H9 (cell line): ENCODE data around the gene MPPE1. TPM values are rescaled to one million over a fixed set of nuclear protein-coding genes. Genes with fewer than 3 reads are reported as not detected.

Experiments
- DNase-seq: peaks from one replicate; pipeline ENCODE4 v3.0.0-alpha.2; 2017
- H2AFZ ChIP-seq: one replicate; pipeline ENCODE4 v1.6.1; 2013; ENCODE audit warnings: mild to moderate bottlenecking, low read length, control low read depth, moderate library complexity
- H2AK5ac ChIP-seq: 2 replicates; pipeline ENCODE4 v1.6.1; 2013; ENCODE audit warnings: low read length, control low read depth, mixed read lengths; ENCODE audit not compliant: insufficient read length
- H2BK120ac ChIP-seq: one replicate; pipeline ENCODE4 v1.6.1; 2013; ENCODE audit warnings: low read depth, mild to moderate bottlenecking, low read length, control low read depth, inconsistent platforms; ENCODE audit not compliant: poor library complexity, severe bottlenecking
- H2BK12ac ChIP-seq: 2 replicates; pipeline ENCODE4 v1.6.1; 2013; ENCODE audit warnings: low read length, control low read depth, mixed read lengths, low read depth; ENCODE audit not compliant: insufficient read length
- H2BK15ac ChIP-seq: 2 replicates; pipeline ENCODE4 v1.6.1; 2013; ENCODE audit warnings: low read depth, low read length, control low read depth
- H2BK20ac ChIP-seq: one replicate; pipeline ENCODE4 v1.6.1; 2013; ENCODE audit warnings: low read depth, mild to moderate bottlenecking, low read length, control low read depth, inconsistent platforms; ENCODE audit not compliant: poor library complexity, severe bottlenecking
- H2BK5ac ChIP-seq: 2 replicates; pipeline ENCODE4 v1.6.1; 2013; ENCODE audit warnings: low read length, control low read depth, mixed read lengths; ENCODE audit not compliant: insufficient read length
- H3K14ac ChIP-seq: 2 replicates; pipeline ENCODE4 v1.6.1; 2013; ENCODE audit warnings: low read length, control low read depth; ENCODE audit not compliant: insufficient read depth
- H3K18ac ChIP-seq: 2 replicates; pipeline ENCODE4 v1.6.1; 2013; ENCODE audit warnings: low read depth, mild to moderate bottlenecking, mixed read lengths, low read length, control low read depth; ENCODE audit not compliant: insufficient read length
- H3K23ac ChIP-seq: 2 replicates; pipeline ENCODE4 v1.6.1; 2013; ENCODE audit warnings: low read length, control low read depth, mixed read lengths, low read depth; ENCODE audit not compliant: insufficient read length
- H3K23me2 ChIP-seq: 2 replicates; pipeline ENCODE4 v1.6.1; 2013; ENCODE audit warnings: low read depth, mild to moderate bottlenecking, mixed read lengths, low read length, control low read depth; ENCODE audit not compliant: insufficient read length, poor library complexity, severe bottlenecking
- H3K27ac ChIP-seq: 2 replicates; pipeline ENCODE4 v1.5.1; 2013; ENCODE audit warnings: low read length, control low read depth, mixed read lengths, low read depth; ENCODE audit not compliant: insufficient read length
- H3K27me3 ChIP-seq: 2 replicates; pipeline ENCODE4 v1.6.1; 2013; ENCODE audit warnings: low read length, control low read depth, inconsistent platforms; ENCODE audit not compliant: insufficient read depth
- H3K4ac ChIP-seq: 2 replicates; pipeline ENCODE4 v1.6.1; 2013; ENCODE audit warnings: low read depth, mild to moderate bottlenecking, control low read depth, inconsistent platforms, low read length, moderate library complexity
- H3K4me1 ChIP-seq: 2 replicates; pipeline ENCODE4 v1.6.1; 2013; ENCODE audit warnings: low read length, control low read depth, inconsistent platforms; ENCODE audit not compliant: insufficient read depth
- H3K4me2 ChIP-seq: 2 replicates; pipeline ENCODE4 v1.6.1; 2013; ENCODE audit warnings: low read length, control low read depth, mixed read lengths; ENCODE audit not compliant: insufficient read length, insufficient read depth
- H3K56ac ChIP-seq: 2 replicates; pipeline ENCODE4 v1.6.1; 2013; ENCODE audit warnings: low read depth, mild to moderate bottlenecking, mixed read lengths, low read length, control low read depth; ENCODE audit not compliant: insufficient read length
- H3K79me1 ChIP-seq: 2 replicates; pipeline ENCODE4 v1.6.1; 2013; ENCODE audit warnings: low read depth, mild to moderate bottlenecking, moderate library complexity, low read length, control low read depth, inconsistent platforms; ENCODE audit not compliant: insufficient read depth, poor library complexity, severe bottlenecking
- H3K79me2 ChIP-seq: 2 replicates; pipeline ENCODE4 v1.6.1; 2013; ENCODE audit warnings: low read length, control low read depth, inconsistent platforms; ENCODE audit not compliant: insufficient read depth
- H3K9ac ChIP-seq: 2 replicates; pipeline ENCODE4 v1.6.1; 2013; ENCODE audit warnings: low read length, control low read depth, mixed read lengths; ENCODE audit not compliant: insufficient read length; ENCODE audit errors: extremely low read depth
- H3K9me3 ChIP-seq: one replicate; pipeline ENCODE4 v1.6.1; 2013; ENCODE audit warnings: low read depth, low read length, inconsistent platforms; ENCODE audit not compliant: control insufficient read depth
- H3T11ph ChIP-seq: one replicate; pipeline ENCODE4 v1.6.1; 2013; ENCODE audit warnings: mild to moderate bottlenecking, low read length, control low read depth, inconsistent platforms
- H4K20me1 ChIP-seq: one replicate; pipeline ENCODE4 v1.6.1; 2013; ENCODE audit not compliant: control insufficient read depth, insufficient read length, insufficient read depth
- H4K5ac ChIP-seq: 2 replicates; pipeline ENCODE4 v1.6.1; 2013; ENCODE audit warnings: low read depth, mild to moderate bottlenecking, mixed read lengths, low read length, control low read depth; ENCODE audit not compliant: insufficient read length
- H4K8ac ChIP-seq: replicated peaks from 2 replicates; pipeline ENCODE4 v1.6.1; 2013; ENCODE audit warnings: low read length, control low read depth, mixed read lengths, low read depth; ENCODE audit not compliant: insufficient read length
- H4K91ac ChIP-seq: 2 replicates; pipeline ENCODE4 v1.6.1; 2013; ENCODE audit warnings: low read depth, mild to moderate bottlenecking, moderate library complexity, mixed read lengths, low read length, control low read depth; ENCODE audit not compliant: insufficient read length
- H3K27ac Mint-ChIP-seq, 3 experiments: 2 replicates in 2 of 3; 3 replicates in 1 of 3; pipeline ENCODE4 v1.8.0; 2020 to 2021; ENCODE audit warnings: mixed read lengths in 3 of 3, mild to moderate bottlenecking in 1 of 3, moderate library complexity in 1 of 3
- H3K27me3 Mint-ChIP-seq: 2 replicates; pipeline ENCODE4 v1.8.0; 2021; ENCODE audit warnings: low read depth, mild to moderate bottlenecking, moderate library complexity, mixed read lengths
- H3K36me3 Mint-ChIP-seq, 3 experiments: 2 replicates in 2 of 3; 3 replicates in 1 of 3; pipeline ENCODE4 v1.8.0; 2020 to 2021; ENCODE audit warnings: low read depth in 3 of 3, mixed read lengths in 3 of 3; ENCODE audit not compliant: insufficient read depth in 1 of 3
- H3K4me1 Mint-ChIP-seq, 2 experiments: 2 replicates each; pipeline ENCODE4 v1.8.0; 2020; ENCODE audit warnings: mixed read lengths in 2 of 2
- H3K4me3 Mint-ChIP-seq, 2 experiments: 2 replicates in 1 of 2; 3 replicates in 1 of 2; pipeline ENCODE4 v1.8.0; 2020 to 2021; ENCODE audit warnings: mild to moderate bottlenecking in 2 of 2, mixed read lengths in 2 of 2, moderate library complexity in 1 of 2
- H3K9me3 Mint-ChIP-seq, 2 experiments: 2 replicates in 1 of 2; 3 replicates in 1 of 2; pipeline ENCODE4 v1.8.0; 2020; ENCODE audit warnings: mild to moderate bottlenecking in 2 of 2, mixed read lengths in 2 of 2, moderate library complexity in 1 of 2
- WGBS: extraction: QIAGEN DNeasy Blood & Tissue Kit; methylation state at CpG from one replicate; pipeline ENCODE4 v1.1.7; 2013; ENCODE audit warnings: missing lambda C conversion rate, low lambda C conversion rate, mixed read lengths; ENCODE audit not compliant: insufficient read length; ENCODE audit errors: extremely low coverage; 5-methylcytosine and 5-hydroxymethylcytosine counted together
- total RNA-seq: library from RNA; stranded (reverse); gene quantifications from 2 replicates; pipeline ENCODE4 v1.2.1, GENCODE V29; 2021
- TF ChIP-seq, protein P1 (sequence below): fragments of 200-600 bp; sonication (generic); conservative IDR thresholded peaks from 3 replicates; pipeline ENCODE4 v1.8.0; 2021; ENCODE audit warnings: antibody characterized with exemption, mild to moderate bottlenecking

Gene MPPE1
- total RNA-seq, 1 experiment from 2014 or later: 13.2 TPM

DNA sequence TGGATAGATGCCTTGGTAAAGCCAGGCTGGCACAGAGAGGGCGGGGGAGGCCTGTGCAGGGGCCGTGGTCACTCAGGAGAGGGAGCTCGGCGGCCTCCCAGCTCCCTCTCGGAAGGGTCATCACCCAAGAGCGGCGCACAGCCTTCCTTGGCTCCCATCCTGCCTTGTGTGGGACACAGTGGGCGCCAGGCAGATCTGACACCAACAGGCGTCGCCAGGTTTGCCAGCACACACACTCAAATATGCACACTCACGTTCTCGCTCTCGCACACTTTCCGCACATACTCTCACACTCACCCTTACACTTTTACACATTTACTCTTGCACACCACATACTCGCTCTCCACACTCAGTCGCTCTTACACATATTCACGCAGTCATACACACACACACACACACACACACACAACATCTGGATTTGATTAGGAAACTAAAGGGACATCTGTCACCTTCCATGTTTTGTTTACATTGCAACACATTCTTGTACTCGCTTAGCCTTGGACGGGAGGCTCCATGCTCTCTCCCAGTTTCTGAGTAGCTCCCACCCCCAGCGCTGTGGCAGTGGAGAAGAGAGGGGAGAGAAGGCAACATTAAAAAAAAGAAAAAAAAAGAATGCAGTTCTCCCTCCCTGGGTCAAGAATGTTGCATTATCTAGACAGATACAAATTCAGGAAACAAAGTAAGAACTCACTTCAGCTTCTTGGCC lies 46.4 kb downstream of the MPPE1 start:
- Histone ChIP-seq H3K56ac (no peak overlapping the region), H4K5ac (no peak overlapping the region), H3K9ac (no peak overlapping the region), H2BK5ac (no peak overlapping the region), H3K23ac (no peak overlapping the region), H3K18ac (no peak overlapping the region), H2AK5ac (no peak overlapping the region), H3K4me2 (no peak overlapping the region), H2BK12ac (no peak overlapping the region), H2AFZ (no peak overlapping the region), H2BK15ac (no peak overlapping the region), H2BK20ac (no peak overlapping the region), H3K23me2 (no peaks in the 10 kb centered on the region), H4K8ac (no peak overlapping the region), H3K4me1 (peaks cover 5% of the 10 kb centered on the region; the same call in 1 of the 2 replicates), H3K9me3 (no peaks in the 10 kb centered on the region), H3K4ac (no peak overlapping the region), H3K14ac (no peak overlapping the region), H3K27me3 (no peaks in the 10 kb centered on the region), H4K91ac (no peak overlapping the region), H3K79me2 (no peaks in the 10 kb centered on the region), H2BK120ac (no peak overlapping the region), H4K20me1 (no peaks in the 10 kb centered on the region), H3K79me1 (no peaks in the 10 kb centered on the region), H3T11ph (no peak overlapping the region), H3K27ac (no peak overlapping the region)
- Mint-ChIP-seq H3K27ac (peak overlapping the region in 1 of 3 experiments; percentile 0; a peak in 2 of 7 replicates), H3K4me1 (peaks cover 27 to 28% of the 10 kb centered on the region in 2 experiments), H3K36me3 (peaks cover 0 to 11% (median 1%) of the 10 kb centered on the region in 3 experiments; a peak in 4 of 7 replicates), H3K27me3 (no peaks in the 10 kb centered on the region), H3K9me3 (no peaks in the 10 kb centered on the region), H3K4me3 (no peak overlapping the region)
- no peak for DNase-seq
- TF ChIP-seq, protein P1, sequence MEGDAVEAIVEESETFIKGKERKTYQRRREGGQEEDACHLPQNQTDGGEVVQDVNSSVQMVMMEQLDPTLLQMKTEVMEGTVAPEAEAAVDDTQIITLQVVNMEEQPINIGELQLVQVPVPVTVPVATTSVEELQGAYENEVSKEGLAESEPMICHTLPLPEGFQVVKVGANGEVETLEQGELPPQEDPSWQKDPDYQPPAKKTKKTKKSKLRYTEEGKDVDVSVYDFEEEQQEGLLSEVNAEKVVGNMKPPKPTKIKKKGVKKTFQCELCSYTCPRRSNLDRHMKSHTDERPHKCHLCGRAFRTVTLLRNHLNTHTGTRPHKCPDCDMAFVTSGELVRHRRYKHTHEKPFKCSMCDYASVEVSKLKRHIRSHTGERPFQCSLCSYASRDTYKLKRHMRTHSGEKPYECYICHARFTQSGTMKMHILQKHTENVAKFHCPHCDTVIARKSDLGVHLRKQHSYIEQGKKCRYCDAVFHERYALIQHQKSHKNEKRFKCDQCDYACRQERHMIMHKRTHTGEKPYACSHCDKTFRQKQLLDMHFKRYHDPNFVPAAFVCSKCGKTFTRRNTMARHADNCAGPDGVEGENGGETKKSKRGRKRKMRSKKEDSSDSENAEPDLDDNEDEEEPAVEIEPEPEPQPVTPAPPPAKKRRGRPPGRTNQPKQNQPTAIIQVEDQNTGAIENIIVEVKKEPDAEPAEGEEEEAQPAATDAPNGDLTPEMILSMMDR: no peak
- 100% methylated on average over 6 of the region's 20 CpGs for WGBS
